DMS79 treated with DMSO at 0.1 percent for 48 hours (cell line): ENCODE data around the gene ATP13A3.
"Not testable (repeated sequence)": the region's sequence is repeated elsewhere in the genome, so short reads cannot be mapped to it uniquely, and the experiment has no call there.

Source experiments
- DNase-seq: peaks from one replicate; lab custom pipeline; 2025; lab: John Stamatoyannopoulos, UW

ATP13A3 gene

GRCh38 chr3:194499516-194499915 is 12.7 kb upstream of the ATP13A3 start:
- not testable (repeated sequence) for DNase-seq

GRCh38 chr3:194497799-194498575 is 11.2 kb upstream of the ATP13A3 start:
- peak; percentile 40 for DNase-seq

GRCh38 chr3:194496217-194496919 is 9.6 kb upstream of the ATP13A3 start:
- no peak for DNase-seq

GRCh38 chr3:194494951-194495374 is 8.2 kb upstream of the ATP13A3 start:
- DNase-seq: peak; percentile 49

- DNase-seq: not testable (repeated sequence)
These were observed 7.5 kb upstream of the ATP13A3 start for GRCh38 chr3:194493995-194494927.

GRCh38 chr3:194492001-194492400 is 5.2 kb upstream of the ATP13A3 start:
- no peak for DNase-seq

- DNase-seq: no peak
These were observed 3.2 kb upstream of the ATP13A3 start for GRCh38 chr3:194489736-194490612.

- DNase-seq: no peak
These were observed 1.4 kb upstream of the ATP13A3 start for GRCh38 chr3:194488055-194488742.

GRCh38 chr3:194487289-194488054 is 670 bp upstream of the ATP13A3 start:
- DNase-seq: peak; percentile 76

- peak; percentile 45 for DNase-seq
These were observed 792 bp downstream of the ATP13A3 start for GRCh38 chr3:194485881-194486539.

GRCh38 chr3:194485468-194485880 is 1.3 kb downstream of the ATP13A3 start:
- DNase-seq: no peak

- no peak for DNase-seq
These were observed 2.2 kb downstream of the ATP13A3 start for GRCh38 chr3:194484614-194485013.

- no peak for DNase-seq
These were observed 3.0 kb downstream of the ATP13A3 start for GRCh38 chr3:194483850-194484249.

- DNase-seq: not testable (repeated sequence)
These were observed 4.0 kb downstream of the ATP13A3 start for GRCh38 chr3:194482830-194483229.

GRCh38 chr3:194482196-194482593 is 4.6 kb downstream of the ATP13A3 start:
- no peak for DNase-seq

- no peak for DNase-seq
These were observed 5.1 kb downstream of the ATP13A3 start for GRCh38 chr3:194481525-194482195.

- DNase-seq: no peak
These were observed 5.7 kb downstream of the ATP13A3 start for GRCh38 chr3:194481103-194481502.

GRCh38 chr3:194476784-194477183 is 10.0 kb downstream of the ATP13A3 start:
- no peak for DNase-seq

GRCh38 chr3:194475978-194476377 is 10.8 kb downstream of the ATP13A3 start:
- peak; percentile 36 for DNase-seq
